H1 (cell line): ENCODE measurements around the gene LBH.

Experiments
- CREB1 ChIP-seq: IDR thresholded peaks from 2 replicates; pipeline ENCODE4 v1.6.1; 2012; ENCODE audit warnings: inconsistent platforms
- CTCF ChIP-seq, 3 experiments: IDR thresholded peaks; 1 replicate in 2 of 3; 2 replicates in 1 of 3; pipeline versions ENCODE4 v1.5.1 to v1.6.1; 2011; ENCODE audit warnings: low read length in 3 of 3, mild to moderate bottlenecking in 3 of 3, inconsistent platforms in 2 of 3, low read depth in 1 of 3, moderate library complexity in 1 of 3; ENCODE audit not compliant: insufficient read depth in 1 of 3; ENCODE audit errors: control extremely low read depth in 1 of 3
- EP300 ChIP-seq, 2 experiments: IDR thresholded peaks; 1 replicate in 1 of 2; 2 replicates in 1 of 2; pipeline ENCODE4 v1.6.1; 2011 to 2012; ENCODE audit warnings: low read depth in 2 of 2, low read length in 2 of 2, mild to moderate bottlenecking in 2 of 2, borderline replicate concordance in 1 of 2, inconsistent platforms in 1 of 2, moderate library complexity in 1 of 2
- EZH2 ChIP-seq: fragments of 200-600 bp; sonication (generic); IDR thresholded peaks from 2 replicates; pipeline ENCODE4 v1.7.1; 2012; ENCODE audit warnings: low read depth, mild to moderate bottlenecking, moderate library complexity, low read length, inconsistent platforms; ENCODE audit not compliant: severe bottlenecking
- HDAC2 ChIP-seq, 2 experiments: fragments of 300-600 bp in 1 of 2; sonication (generic) in 1 of 2; IDR thresholded peaks; 2 replicates each; pipeline ENCODE4 v1.6.1; 2011 to 2012; ENCODE audit warnings: low read depth in 2 of 2, low read length in 2 of 2, mild to moderate bottlenecking in 2 of 2, moderate library complexity in 2 of 2, borderline replicate concordance in 1 of 2, inconsistent platforms in 1 of 2
- JUN ChIP-seq: IDR thresholded peaks from 2 replicates; pipeline ENCODE4 v1.6.1; 2011; ENCODE audit warnings: low read depth, mild to moderate bottlenecking, improper control_type of control experiment, low read length
- MAFK ChIP-seq: IDR thresholded peaks from 2 replicates; pipeline ENCODE4 v1.6.1; 2012; ENCODE audit warnings: low read depth, mild to moderate bottlenecking, improper control_type of control experiment, low read length
- NANOG ChIP-seq: IDR thresholded peaks from 2 replicates; pipeline ENCODE4 v1.6.1; 2011; ENCODE audit warnings: low read length, low read depth, mild to moderate bottlenecking, inconsistent platforms; ENCODE audit not compliant: insufficient read depth, poor library complexity, severe bottlenecking
- POLR2A ChIP-seq, 2 experiments: IDR thresholded peaks; 1 replicate in 1 of 2; 2 replicates in 1 of 2; pipeline ENCODE4 v1.6.1; 2011; ENCODE audit warnings: low read depth in 2 of 2, low read length in 2 of 2, mild to moderate bottlenecking in 2 of 2; ENCODE audit errors: control extremely low read depth in 1 of 2
- POLR2AphosphoS5 ChIP-seq: IDR thresholded peaks from 2 replicates; pipeline ENCODE4 v1.6.1; 2011; ENCODE audit warnings: low read depth, low read length
- RAD21 ChIP-seq, 2 experiments: IDR thresholded peaks in 1 of 2; conservative IDR thresholded peaks in 1 of 2; 2 replicates each; pipeline ENCODE4 v1.6.1; 2011; ENCODE audit warnings: low read depth in 2 of 2, low read length in 2 of 2, improper control_type of control experiment in 1 of 2, inconsistent platforms in 1 of 2, mild to moderate bottlenecking in 1 of 2, moderate library complexity in 1 of 2
- RBBP5 ChIP-seq: IDR thresholded peaks from 2 replicates; pipeline ENCODE4 v1.7.1; 2012; ENCODE audit warnings: low read depth, mild to moderate bottlenecking, inconsistent platforms, low read length, moderate library complexity, borderline replicate concordance
- SP1 ChIP-seq: IDR thresholded peaks from 2 replicates; pipeline ENCODE4 v1.6.1; 2011; ENCODE audit warnings: low read depth, low read length

GRCh38 chr2:30268296-30268871 lies 37.0 kb downstream of the LBH start:
- TF ChIP-seq CTCF (IDR thresholded peaks at IDR 0.05; ENCODE audit: control extremely low read depth in 1 of 3, insufficient read depth in 1 of 3, low read depth in 1 of 3, low read length in 3 of 3) (no peak), RBBP5 (no peak), CREB1 (no peak), EZH2 (no peak), SP1 (no peak), POLR2A (IDR thresholded peaks at IDR 0.05; ENCODE audit: control extremely low read depth in 1 of 2, low read depth in 2 of 2, low read length in 2 of 2) (no peak), RAD21 (IDR thresholded peaks at IDR 0.05 in 1 of 2, conservative IDR thresholded peaks at IDR 0.05 in 1 of 2; ENCODE audit: low read depth in 2 of 2, low read length in 2 of 2) (no peak), POLR2AphosphoS5 (no peak), EP300 (IDR thresholded peaks at IDR 0.05; ENCODE audit: borderline replicate concordance in 1 of 2, low read depth in 2 of 2, low read length in 2 of 2) (no peak), MAFK (no peak), HDAC2 (IDR thresholded peaks at IDR 0.05; ENCODE audit: borderline replicate concordance in 1 of 2, low read depth in 2 of 2, low read length in 2 of 2) (no peak), NANOG (no peak), JUN (no peak)
